H1 (cell line): Measurements from ENCODE around the gene HOXB7. TPM values are rescaled to one million over a fixed set of nuclear protein-coding genes. Genes with fewer than 3 reads are reported as not detected.

ENCODE experiments used
- ASH2L ChIP-seq: fragments of 200-600, 300-600 bp; sonication (generic); IDR thresholded peaks from one replicate; pipeline ENCODE4 v1.7.1; 2017; ENCODE audit warnings: low read length
- ATF2 ChIP-seq: IDR thresholded peaks from 2 replicates; pipeline ENCODE4 v1.6.1; 2012; ENCODE audit warnings: low read length, inconsistent platforms
- BACH1 ChIP-seq: IDR thresholded peaks from 2 replicates; pipeline ENCODE4 v1.6.1; 2012; ENCODE audit warnings: low read length, improper control_type of control experiment
- CHD7 ChIP-seq: fragments of 300-600 bp; sonication (generic); IDR thresholded peaks from 2 replicates; pipeline ENCODE4 v1.7.1; 2012; ENCODE audit warnings: low read length, moderate library complexity, mild to moderate bottlenecking, inconsistent platforms; ENCODE audit not compliant: insufficient replicate concordance
- JUND ChIP-seq: IDR thresholded peaks from 2 replicates; pipeline ENCODE4 v1.6.1; 2011; ENCODE audit warnings: mild to moderate bottlenecking, improper control_type of control experiment, low read length
- MAX ChIP-seq: IDR thresholded peaks from 2 replicates; pipeline ENCODE4 v1.6.1; 2012; ENCODE audit warnings: inconsistent platforms
- NRF1 ChIP-seq: IDR thresholded peaks from 2 replicates; pipeline ENCODE4 v1.6.1; 2011; ENCODE audit warnings: mild to moderate bottlenecking, low read depth, low read length, improper control_type of control experiment
- SIRT6 ChIP-seq: IDR thresholded peaks from one replicate; pipeline ENCODE4 v1.7.1; 2012; ENCODE audit warnings: low read length, inconsistent platforms
- polyA plus RNA-seq, 7 experiments: library from polyadenylated mRNA; depleted of rRNA in 3 of 7; stranded (reverse) in 5 of 7; unstranded in 2 of 7; fragments of >200 nt in 5 of 7; fragments of 200-250 nt in 2 of 7; gene quantifications; 1 replicate in 5 of 7; 2 replicates in 1 of 7; 4 replicates in 1 of 7; pipeline versions ENCODE4 v1.2.1 to v1.2.3, GENCODE V29; 2011 to 2013; ENCODE audit warnings: missing spikeins in 2 of 7, mixed read lengths in 2 of 7
- total RNA-seq: library from RNA; stranded (reverse); fragmentation: NEBNext Ultra II Directional; extraction: Animal tissue kit (Norgen Biotek cat#: 25700); gene quantifications from 2 replicates; pipeline ENCODE4 v1.2.1, GENCODE V29; 2021

Gene HOXB7
- total and polyA plus RNA-seq, 2 of the 8 experiments (the other 6 are each of a cell fraction or from before 2014, with no cell fraction given) = not detected

- TF ChIP-seq CHD7 = no peak
- no peak for TF ChIP-seq JUND
- TF ChIP-seq BACH1 = no peak
- no peak for TF ChIP-seq NRF1
- no peak for TF ChIP-seq MAX
- TF ChIP-seq ASH2L = no peak
- no peak for TF ChIP-seq ATF2
- no peak for TF ChIP-seq SIRT6
Measured at GRCh38 chr17:48571826-48572417, 38.9 kb downstream of the HOXB7 start (continued).
